K562 (cell line): ENCODE data around the gene C10orf143.

Experiments
- E2F6 ChIP-seq, 2 experiments: IDR thresholded peaks; 2 replicates each; pipeline ENCODE4 v1.6.1; 2011; ENCODE audit warnings: borderline replicate concordance in 1 of 2, control low read depth in 1 of 2, low read depth in 1 of 2, low read length in 1 of 2, mild to moderate bottlenecking in 1 of 2, mixed read lengths in 1 of 2, moderate library complexity in 1 of 2; ENCODE audit not compliant: insufficient read depth in 1 of 2, insufficient read length in 1 of 2, poor library complexity in 1 of 2, severe bottlenecking in 1 of 2; ENCODE audit errors: extremely low read depth in 1 of 2
- GATAD2A ChIP-seq: fragments of 450-650 bp; IDR thresholded peaks from 2 replicates; pipeline ENCODE4 v1.6.1; 2017
- GTF2F1 ChIP-seq: IDR thresholded peaks from 2 replicates; pipeline ENCODE4 v1.6.1; 2011; ENCODE audit warnings: low read depth, low read length, improper control_type of control experiment
- MAX ChIP-seq: sonication (generic); formaldehyde crosslinking; IDR thresholded peaks from 2 replicates; pipeline ENCODE4 v1.9.0; 2022; ENCODE audit warnings: mild to moderate bottlenecking, missing genetic modification reagents
- NCOA1 ChIP-seq: fragments of 450-650 bp; IDR thresholded peaks from 2 replicates; pipeline ENCODE4 v1.6.1; 2016; ENCODE audit warnings: low read depth
- NFE2L1 ChIP-seq: fragments of 450-650 bp; IDR thresholded peaks from 2 replicates; pipeline ENCODE4 v1.6.1; 2016; ENCODE audit warnings: missing genetic modification characterization, low read depth, mild to moderate bottlenecking, missing compliant biosample characterization, moderate library complexity, borderline replicate concordance
- TEAD1 ChIP-seq, 2 experiments: fragments of 450-650 bp in 1 of 2; sonication (generic) in 1 of 2; formaldehyde crosslinking; IDR thresholded peaks; 2 replicates each; pipeline versions ENCODE4 v1.4.0 to v1.8.0; 2020 to 2022; ENCODE audit warnings: mild to moderate bottlenecking in 2 of 2, missing genetic modification reagents in 1 of 2
- ZFP1 ChIP-seq: fragments of 450-650 bp; formaldehyde crosslinking; IDR thresholded peaks from 2 replicates; pipeline ENCODE4 v1.4.0; 2020; ENCODE audit warnings: mild to moderate bottlenecking, mixed read lengths
- ZFX ChIP-seq: sonication (generic); formaldehyde crosslinking; IDR thresholded peaks from 2 replicates; pipeline ENCODE4 v1.8.0; 2022; ENCODE audit warnings: mild to moderate bottlenecking, missing genetic modification reagents, moderate library complexity
- ZNF146 ChIP-seq: IDR thresholded peaks from one replicate; pipeline ENCODE4 v1.6.1; 2018; ENCODE audit warnings: missing compliant biosample characterization; ENCODE audit not compliant: unreplicated experiment
- ZNF311 ChIP-seq: fragments of 250-450 bp; sonication (Bioruptor Pico); IDR thresholded peaks from 2 replicates; pipeline ENCODE4 v1.4.0; 2020; ENCODE audit warnings: mild to moderate bottlenecking, moderate library complexity

- TF ChIP-seq ZFP1 (CRISPR knock-in tag): no peak
- no peak for TF ChIP-seq ZFX
- no peak for TF ChIP-seq NCOA1
- TF ChIP-seq ZNF311 (CRISPR knock-in tag): no peak
- no peak for TF ChIP-seq TEAD1 (CRISPR knock-in tag; IDR thresholded peaks at IDR 0.05)
- TF ChIP-seq GATAD2A: no peak
- no peak for TF ChIP-seq E2F6 (IDR thresholded peaks at IDR 0.05; ENCODE audit: borderline replicate concordance in 1 of 2, extremely low read depth in 1 of 2, insufficient read depth in 1 of 2, insufficient read length in 1 of 2, low read depth in 1 of 2, low read length in 1 of 2, poor library complexity in 1 of 2, severe bottlenecking in 1 of 2)
- no peak for TF ChIP-seq GTF2F1
- no peak for TF ChIP-seq NFE2L1
- TF ChIP-seq MAX (CRISPR knock-in tag): no peak
- no peak for TF ChIP-seq ZNF146 (CRISPR knock-in tag)
Observed at GRCh38 chr10:130024779-130025325, 85.8 kb downstream of the C10orf143 start.
